PFSK-1 (cell line): Measurements from ENCODE around the gene FOXN1. TPM values are rescaled to one million over a fixed set of nuclear protein-coding genes. Genes with fewer than 3 reads are reported as not detected.

Source experiments
- FOXP2 ChIP-seq: optimal IDR thresholded peaks from 2 replicates; pipeline ENCODE3; 2011; ENCODE audit warnings: borderline replicate concordance, control low read depth, inconsistent platforms; ENCODE audit not compliant: insufficient read depth; ENCODE audit errors: extremely low read length, extremely low read depth
- POLR2AphosphoS5 ChIP-seq: IDR thresholded peaks from 2 replicates; pipeline ENCODE4 v1.6.1; 2012; ENCODE audit warnings: low read depth, mild to moderate bottlenecking, control low read depth, low read length, moderate library complexity
- REST ChIP-seq, 2 experiments: IDR thresholded peaks; 2 replicates each; pipeline versions ENCODE4 v1.6.1 to v1.8.0; 2011 to 2012; ENCODE audit warnings: low read depth in 2 of 2, low read length in 2 of 2, control low read depth in 1 of 2, inconsistent platforms in 1 of 2, mild to moderate bottlenecking in 1 of 2, moderate library complexity in 1 of 2; ENCODE audit not compliant: insufficient read depth in 1 of 2
- SIN3A ChIP-seq: IDR thresholded peaks from 2 replicates; pipeline ENCODE4 v1.6.1; 2012; ENCODE audit warnings: mild to moderate bottlenecking, low read length, moderate library complexity, borderline replicate concordance; ENCODE audit not compliant: insufficient read depth
- TAF1 ChIP-seq: IDR thresholded peaks from 2 replicates; pipeline ENCODE4 v1.6.1; 2012; ENCODE audit warnings: low read length, control low read depth, borderline replicate concordance; ENCODE audit not compliant: insufficient read depth
- polyA plus RNA-seq: library from polyadenylated mRNA; unstranded; fragments of >200 nt; gene quantifications from one replicate; pipeline ENCODE4 v1.2.1, GENCODE V29; 2012; ENCODE audit warnings: low read depth, missing spikeins; ENCODE audit not compliant: insufficient read length

FOXN1 gene
- not detected for polyA plus RNA-seq

- TF ChIP-seq FOXP2 (no peak), POLR2AphosphoS5 (no peak), REST (IDR thresholded peaks at IDR 0.05; ENCODE audit: insufficient read depth in 1 of 2, low read depth in 2 of 2, low read length in 2 of 2) (no peak), TAF1 (no peak), SIN3A (no peak)
These were observed at the start of gene FOXN1 for GRCh38 chr17:28505986-28506665. TSS of gene FOXN1 (plus strand) at chr17:28506348. CDS start at chr17:28523970, 17,622 bp downstream.

DNA sequence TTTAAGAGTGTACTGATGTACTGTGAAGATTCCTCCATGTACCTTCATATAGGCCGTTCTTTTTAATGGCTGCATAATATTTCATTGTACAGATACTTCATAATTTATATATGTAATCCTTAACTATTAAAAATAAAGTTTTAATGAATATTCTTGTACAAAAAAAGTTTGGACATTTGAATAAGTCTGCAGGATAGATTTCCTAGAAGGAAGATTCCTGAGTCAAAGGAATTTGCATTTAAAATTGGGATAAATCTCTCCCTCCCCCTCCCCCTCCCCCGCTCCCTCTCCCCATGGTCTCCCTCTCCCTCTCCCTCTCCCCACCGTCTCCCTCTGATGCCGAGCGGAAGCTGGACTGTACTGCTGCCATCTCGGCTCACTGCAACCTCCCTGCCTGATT, 48.3 kb upstream of the FOXN1 start:
- TF ChIP-seq POLR2AphosphoS5 (no peak), FOXP2 (no peak), REST (IDR thresholded peaks at IDR 0.05; ENCODE audit: insufficient read depth in 1 of 2, low read depth in 2 of 2, low read length in 2 of 2) (no peak), SIN3A (no peak), TAF1 (no peak)

DNA sequence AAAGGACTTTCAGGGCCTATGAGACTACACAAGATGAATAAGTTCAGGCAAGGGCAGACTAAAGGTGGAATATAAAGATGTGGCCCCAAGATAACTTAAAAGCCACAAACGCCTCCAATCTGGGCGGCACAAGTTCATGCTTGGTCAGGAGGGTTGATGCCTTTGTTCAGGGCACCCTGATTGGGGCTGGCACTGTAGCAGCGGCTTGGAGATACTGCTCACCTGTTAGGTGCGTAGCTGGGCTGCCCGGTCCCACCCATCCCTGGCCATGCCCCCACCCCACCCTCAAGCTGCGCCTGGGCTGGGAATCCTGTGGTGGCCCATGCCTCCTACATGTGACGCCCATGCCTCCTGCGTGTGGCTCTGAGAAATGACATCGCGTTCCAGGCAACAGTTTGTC, 45.2 kb upstream of the FOXN1 start:
- no peak for TF ChIP-seq SIN3A
- no peak for TF ChIP-seq REST (IDR thresholded peaks at IDR 0.05; ENCODE audit: insufficient read depth in 1 of 2, low read depth in 2 of 2, low read length in 2 of 2)
- no peak for TF ChIP-seq POLR2AphosphoS5
- TF ChIP-seq TAF1 = no peak
- no peak for TF ChIP-seq FOXP2

DNA sequence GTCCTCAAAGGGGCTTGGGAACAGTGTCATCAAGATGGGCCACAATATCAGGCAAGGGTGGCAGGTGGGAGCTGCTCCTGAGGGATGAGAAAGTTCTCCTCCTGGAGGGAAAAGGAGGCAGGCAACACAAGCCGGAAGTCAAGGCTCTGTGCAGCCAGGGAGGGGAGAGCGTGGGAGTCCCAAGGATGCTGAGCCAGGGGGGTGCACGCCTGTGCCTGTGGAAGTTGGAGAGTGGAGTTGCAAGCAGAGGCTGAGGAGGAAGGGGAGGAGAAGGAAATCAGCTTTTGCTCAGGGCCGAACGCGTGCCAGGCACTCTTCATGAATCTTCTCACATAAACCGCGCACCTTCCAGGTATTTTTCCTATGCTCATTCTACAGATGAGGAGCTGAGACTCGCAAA, 40.1 kb upstream of the FOXN1 start:
- TF ChIP-seq REST (IDR thresholded peaks at IDR 0.05; ENCODE audit: insufficient read depth in 1 of 2, low read depth in 2 of 2, low read length in 2 of 2) (no peak), FOXP2 (no peak), SIN3A (no peak), POLR2AphosphoS5 (no peak), TAF1 (no peak)
